B cell (primary cell): Measurements from ENCODE around the gene RASAL3. TPM values are rescaled to one million over a fixed set of nuclear protein-coding genes. Genes with fewer than 3 reads are reported as not detected.

Source experiments
- ATAC-seq: fragments of 200-7000 bp; cut with Tn5 transposase; one replicate; pipeline ENCODE4 v1.10.0; 2021; ENCODE audit warnings: low read depth, mild to moderate bottlenecking, moderate number of reproducible peaks, moderate library complexity
- CTCF ChIA-PET: fragments of 350-600 bp; sonication (Branson Sonifier 250); formaldehyde crosslinking; loops from one replicate; lab custom pipeline; 2021; ENCODE audit warnings: antibody characterized with exemption, inconsistent platforms; lab: Charles Lee
- POLR2A ChIA-PET: fragments of 350-600 bp; sonication (Branson Sonifier 250); formaldehyde crosslinking; loops from one replicate; lab custom pipeline; 2021; ENCODE audit warnings: antibody characterized with exemption; lab: Charles Lee
- DNase-seq: peaks from one replicate; pipeline ENCODE4 v3.0.0; 2013
- H2AFZ ChIP-seq: 2 replicates; pipeline ENCODE4 v1.6.1; 2012; ENCODE audit warnings: mild to moderate bottlenecking, low read depth, low read length; ENCODE audit not compliant: insufficient read depth, poor library complexity, severe bottlenecking
- H3K27ac ChIP-seq, 2 donors: 1 replicate in 1 of 2; 2 replicates in 1 of 2; pipeline ENCODE4 v1.5.1; 2012 to 2013; ENCODE audit warnings: low read length in 2 of 2, mild to moderate bottlenecking in 2 of 2, moderate library complexity in 1 of 2
- H3K27me3 ChIP-seq, 4 experiments: fragments of 200-600 bp in 1 of 4; sonication (generic) in 1 of 4; replicated peaks in 1 of 4; 1 replicate in 2 of 4; 2 replicates in 2 of 4; pipeline versions ENCODE4 v1.6.1 to v1.7.0; 2013 to 2016; ENCODE audit warnings: low read length in 3 of 4, mild to moderate bottlenecking in 2 of 4, mixed read lengths in 1 of 4, moderate library complexity in 1 of 4; ENCODE audit not compliant: insufficient read depth in 4 of 4, control insufficient read depth in 3 of 4; ENCODE audit errors: control extremely low read depth in 1 of 4
- H3K36me3 ChIP-seq, 2 experiments: replicated peaks in 1 of 2; 1 replicate in 1 of 2; 2 replicates in 1 of 2; pipeline versions ENCODE4 v1.6.1 to v1.7.1; 2013; ENCODE audit warnings: low read length in 1 of 2; ENCODE audit not compliant: insufficient read depth in 2 of 2, control insufficient read depth in 1 of 2; ENCODE audit errors: control extremely low read depth in 1 of 2, extremely low read depth in 1 of 2
- H3K4me1 ChIP-seq, 2 donors: fragments of 200-600 bp in 1 of 2; sonication (generic) in 1 of 2; 1 replicate in 1 of 2; 2 replicates in 1 of 2; pipeline versions ENCODE4 v1.5.1 to v1.6.1; 2013 to 2017; ENCODE audit warnings: low read length in 2 of 2; ENCODE audit not compliant: control insufficient read depth in 2 of 2, insufficient read depth in 2 of 2
- H3K4me2 ChIP-seq: replicated peaks from 2 replicates; pipeline ENCODE3; 2012; ENCODE audit warnings: mild to moderate bottlenecking, low read depth, low read length; ENCODE audit not compliant: poor library complexity, severe bottlenecking
- H3K4me3 ChIP-seq, 5 experiments: fragments of 200-600 bp in 1 of 5; sonication (generic) in 1 of 5; 1 replicate in 3 of 5; 2 replicates in 2 of 5; pipeline versions ENCODE4 v1.5.1 to v1.7.0; 2011 to 2016; ENCODE audit warnings: low read length in 4 of 5, mild to moderate bottlenecking in 4 of 5, low read depth in 2 of 5, control low read depth in 1 of 5, moderate library complexity in 1 of 5; ENCODE audit not compliant: insufficient read depth in 1 of 5; ENCODE audit errors: control extremely low read depth in 1 of 5, extremely low read depth in 1 of 5
- H3K79me2 ChIP-seq: fragments of 200-600 bp; sonication (generic); one replicate; pipeline ENCODE4 v1.6.0; 2016; ENCODE audit warnings: low read length; ENCODE audit not compliant: control insufficient read depth, insufficient read depth
- H3K9ac ChIP-seq: fragments of 200-600 bp; sonication (generic); 2 replicates; pipeline ENCODE4 v1.6.1; 2017; ENCODE audit warnings: mild to moderate bottlenecking, low read length, moderate library complexity
- H3K9me3 ChIP-seq, 3 donors: one replicate each; pipeline versions ENCODE4 v1.6.1 to v1.7.1; 2013; ENCODE audit warnings: low read length in 2 of 3; ENCODE audit not compliant: control insufficient read depth in 2 of 3, insufficient read depth in 1 of 3; ENCODE audit errors: control extremely low read depth in 1 of 3
- H4K20me1 ChIP-seq: 2 replicates; pipeline ENCODE4 v1.6.0; 2012; ENCODE audit warnings: mild to moderate bottlenecking, low read length; ENCODE audit not compliant: insufficient read depth, control insufficient read depth, poor library complexity, severe bottlenecking
- H3K27ac Mint-ChIP-seq: one replicate; pipeline ENCODE4 v1.8.0; 2021; ENCODE audit warnings: mixed read lengths
- H3K27me3 Mint-ChIP-seq: one replicate; pipeline ENCODE4 v1.8.0; 2021; ENCODE audit warnings: mixed read lengths
- H3K4me1 Mint-ChIP-seq: one replicate; pipeline ENCODE4 v1.8.0; 2021; ENCODE audit warnings: mixed read lengths
- H3K4me3 Mint-ChIP-seq: one replicate; pipeline ENCODE4 v1.8.0; 2021; ENCODE audit warnings: mixed read lengths
- H3K9me3 Mint-ChIP-seq: one replicate; pipeline ENCODE4 v1.8.0; 2022; ENCODE audit warnings: mixed read lengths; ENCODE audit not compliant: insufficient read depth
- CTCF ChIP-seq: fragments of 200-600 bp; IDR thresholded peaks from one replicate; pipeline ENCODE4 v1.8.0; 2022; ENCODE audit warnings: antibody characterized with exemption, mild to moderate bottlenecking
- EZH2 ChIP-seq: IDR thresholded peaks from 2 replicates; pipeline ENCODE4 v1.6.1; 2012; ENCODE audit warnings: borderline replicate concordance, low read depth, mild to moderate bottlenecking, moderate library complexity, low read length; ENCODE audit not compliant: insufficient read depth, poor library complexity, severe bottlenecking
- WGBS: methylation state at CpG from one replicate; pipeline ENCODE4 v1.1.5; 2013; ENCODE audit warnings: missing lambda C conversion rate; ENCODE audit not compliant: insufficient coverage; 5-methylcytosine and 5-hydroxymethylcytosine counted together
- intact Hi-C: fragments of 100-400 bp; cut with micrococcal nuclease; formaldehyde crosslinking; loops from one replicate; pipeline ENCODE4 v1.10.0; 2022
- polyA plus RNA-seq: library from polyadenylated mRNA; depleted of rRNA; stranded (reverse); fragments of >200 nt; gene quantifications from 2 replicates; pipeline ENCODE4 v1.2.3, GENCODE V29; 2012
- total RNA-seq, 2 donors: library from RNA; stranded (reverse); fragments of 120-200 nt in 1 of 2; gene quantifications; 1 replicate in 1 of 2; 2 replicates in 1 of 2; pipeline versions ENCODE4 v1.2.3 to v1.2.4, GENCODE V29; 2013 to 2022

RASAL3 gene
- total and polyA plus RNA-seq, 2 donors (not counting 1 experiment from before 2014, with no cell fraction given), result 95.3 to 154 TPM

- intact Hi-C loops, result no loop called here
- Mint-ChIP-seq H3K4me3 (no peak overlapping the region), H3K4me1 (no peaks in the 10 kb centered on the region), H3K27ac (no peak overlapping the region), H3K9me3 (no peaks in the 10 kb centered on the region), H3K27me3 (peaks cover 9% of the 10 kb centered on the region)
- no peak overlapping the region for H2AFZ ChIP-seq
- no peak overlapping the region for H3K27ac ChIP-seq
- no peak overlapping the region for H3K4me3 ChIP-seq
- peaks cover 0 to 3% (median 0%) of the 10 kb centered on the region in 4 experiments for H3K27me3 ChIP-seq
- DNase-seq, result no peak
- WGBS, result 49% methylated on average over 4 of the region's 5 CpGs
- peaks cover 0 to 14% (median 0%) of the 10 kb centered on the region in 3 donors for H3K9me3 ChIP-seq
- H3K79me2 ChIP-seq, result no peaks in the 10 kb centered on the region
- ChIA-PET POLR2A (no interaction called here), CTCF (no interaction called here)
- ATAC-seq, result no peak
- H3K36me3 ChIP-seq, result no peaks in the 10 kb centered on the region
- H3K4me2 ChIP-seq, result no peak overlapping the region
- H3K4me1 ChIP-seq, result no peaks in the 10 kb centered on the region
- no peaks in the 10 kb centered on the region for H4K20me1 ChIP-seq
- no peak overlapping the region for H3K9ac ChIP-seq
- TF ChIP-seq EZH2, result no peak
- no peak for TF ChIP-seq CTCF
Observed at GRCh38 chr19:15476325-15476724, 12.0 kb upstream of the RASAL3 start.

- Histone ChIP-seq H3K79me2 (no peaks in the 10 kb centered on the region), H3K4me3 (no peak overlapping the region), H3K4me2 (no peak overlapping the region), H3K9me3 (peaks cover 0 to 15% (median 0%) of the 10 kb centered on the region in 3 donors), H3K27ac (no peak overlapping the region), H2AFZ (no peak overlapping the region), H3K4me1 (no peaks in the 10 kb centered on the region), H3K27me3 (peaks cover 0 to 6% (median 0%) of the 10 kb centered on the region in 4 experiments), H3K36me3 (no peaks in the 10 kb centered on the region), H4K20me1 (no peaks in the 10 kb centered on the region), H3K9ac (no peak overlapping the region)
- no peaks in the 10 kb centered on the region for H3K9me3 Mint-ChIP-seq
- DNase-seq (no peak), ATAC-seq (no peak)
- ChIA-PET POLR2A (interaction anchor here (0.6 kb wide), 1 partner anchor 224 kb away, joined by 3 read pairs; no protein-coding TSS in a partner anchor), CTCF (no interaction called here)
- H3K27ac Mint-ChIP-seq, result no peak overlapping the region
- H3K27me3 Mint-ChIP-seq, result peaks cover 9% of the 10 kb centered on the region
- intact Hi-C loops, result no loop called here
- no peak for TF ChIP-seq CTCF
- no peak for TF ChIP-seq EZH2
- H3K4me1 Mint-ChIP-seq, result no peaks in the 10 kb centered on the region
- WGBS, result 98% methylated on average over 10 of the region's 10 CpGs
- no peak overlapping the region for H3K4me3 Mint-ChIP-seq
Observed at GRCh38 chr19:15475611-15476010, 11.3 kb upstream of the RASAL3 start.
